Panc1 (cell line): ENCODE results near the gene ZNF804B. TPM values are rescaled to one million over a fixed set of nuclear protein-coding genes. Genes with fewer than 3 reads are reported as not detected.

Experiments
- ATAC-seq: fragments of 200-7000 bp; cut with Tn5 transposase; 2 replicates; pipeline ENCODE4 v1.9.1; 2020; ENCODE audit warnings: mild to moderate bottlenecking, moderate library complexity
- BruUV-seq: library from RNA; stranded (reverse); fragments of 400-500 nt; replicated peaks from 2 replicates; lab custom pipeline; 2021; lab: Mats Ljungman, UMichigan
- CTCF ChIA-PET: fragments of 300-600 bp; sonication (Branson Sonifier 250); formaldehyde crosslinking; loops from one replicate; lab custom pipeline; 2022; ENCODE audit warnings: antibody characterized with exemption; lab: Charles Lee
- POLR2A ChIA-PET: fragments of 300-600 bp; sonication (Branson Sonifier 250); formaldehyde crosslinking; loops from one replicate; lab custom pipeline; 2022; ENCODE audit warnings: antibody characterized with exemption; lab: Charles Lee
- DNase-seq: peaks from one replicate; pipeline ENCODE4 v3.0.0-alpha.2; 2010; ENCODE audit warnings: low read depth, low spot score
- H3K27ac ChIP-seq: 2 replicates; pipeline ENCODE4 v1.5.1; 2011; ENCODE audit warnings: mild to moderate bottlenecking, low read length, inconsistent platforms
- H3K27me3 ChIP-seq: fragments of 200-500 bp; sonication (Bioruptor generic); 2 replicates; pipeline ENCODE4 v1.6.0; 2014; ENCODE audit warnings: low read length, inconsistent platforms; ENCODE audit not compliant: control insufficient read depth, insufficient read depth
- H3K36me3 ChIP-seq: fragments of 200-500 bp; sonication (Bioruptor generic); 2 replicates; pipeline ENCODE4 v1.5.1; 2014; ENCODE audit warnings: inconsistent platforms, mild to moderate bottlenecking, low read length, moderate library complexity; ENCODE audit not compliant: control insufficient read depth, insufficient read depth
- H3K4me1 ChIP-seq: 2 replicates; pipeline ENCODE4 v1.5.1; 2011; ENCODE audit warnings: inconsistent platforms, mild to moderate bottlenecking, low read length, moderate library complexity; ENCODE audit not compliant: control insufficient read depth, insufficient read depth
- H3K4me3 ChIP-seq, 2 experiments: 2 replicates each; pipeline ENCODE4 v1.5.1; 2011 to 2012; ENCODE audit warnings: low read depth in 2 of 2, low read length in 2 of 2, mild to moderate bottlenecking in 2 of 2, inconsistent platforms in 1 of 2, moderate library complexity in 1 of 2
- H3K9me3 ChIP-seq: fragments of 200-500 bp; sonication (Bioruptor generic); 2 replicates; pipeline ENCODE4 v1.5.1; 2014; ENCODE audit warnings: low read depth, mild to moderate bottlenecking, inconsistent platforms, low read length, moderate library complexity; ENCODE audit not compliant: control insufficient read depth, insufficient read depth
- POLR2AphosphoS5 ChIP-seq: IDR thresholded peaks from 2 replicates; pipeline ENCODE4 v1.6.1; 2012; ENCODE audit warnings: mild to moderate bottlenecking, low read depth, low read length, moderate library complexity
- SIN3A ChIP-seq: IDR thresholded peaks from 2 replicates; pipeline ENCODE4 v1.6.1; 2012; ENCODE audit warnings: low read depth, mild to moderate bottlenecking, low read length, moderate library complexity, borderline replicate concordance; ENCODE audit not compliant: insufficient read depth
- TCF7L2 ChIP-seq: IDR thresholded peaks from 2 replicates; pipeline ENCODE4 v1.6.1; 2011; ENCODE audit warnings: mild to moderate bottlenecking, low read depth, low read length, inconsistent platforms
- in situ Hi-C: cut with HindIII; loops from 2 replicates; pipeline ENCODE4 v1.10.0; 2016; ENCODE audit warnings: low sequenced_read_pairs, low pct_unique_long_range_greater_than_20kb
- intact Hi-C: fragments of 100-400 bp; cut with micrococcal nuclease; formaldehyde crosslinking; loops from one replicate; pipeline ENCODE4 v1.10.0; 2022; ENCODE audit not compliant: unreplicated experiment
- total RNA-seq: library from RNA; stranded (reverse); gene quantifications from one replicate; pipeline ENCODE4 v1.2.1, GENCODE V29; 2021; ENCODE audit not compliant: unreplicated experiment
- TF ChIP-seq, protein P1 (sequence below): fragments of 450-650 bp; IDR thresholded peaks from 2 replicates; pipeline ENCODE4 v1.5.1; 2017; ENCODE audit warnings: mild to moderate bottlenecking
- TF ChIP-seq, protein P2 (sequence below), 2 experiments: IDR thresholded peaks; 2 replicates each; pipeline ENCODE4 v1.6.1; 2011 to 2012; ENCODE audit warnings: low read depth in 2 of 2, control low read depth in 1 of 2, low read length in 1 of 2, mild to moderate bottlenecking in 1 of 2, moderate library complexity in 1 of 2; ENCODE audit not compliant: insufficient read depth in 1 of 2

The ZNF804B gene
- total RNA-seq, 1 experiment from 2014 or later, result not detected

- intact Hi-C loops (no loop called here), in situ Hi-C loops (no loop called here)
- Histone ChIP-seq H3K9me3 (no peaks in the 10 kb centered on the region), H3K27me3 (no peaks in the 10 kb centered on the region), H3K27ac (no peak within 1 kb of the TSS), H3K36me3 (no peaks in the 10 kb centered on the region), H3K4me1 (no peaks in the 10 kb centered on the region), H3K4me3 (no peak within 1 kb of the TSS)
- DNase-seq (no peak), ATAC-seq (no peak)
- POLR2A ChIA-PET, result no interaction called here
- CTCF ChIA-PET, result no interaction called here
- no peak for TF ChIP-seq SIN3A
- no TSS peak for BruUV-seq
Measured at GRCh38 chr7:88795553-88795952, 36.1 kb downstream of the ZNF804B start, which contains the start of gene TEX47. Gene TEX47 (minus strand): TSS chr7:88795737. CDS start chr7:88794942, 795 bp downstream.

- no peaks in the 10 kb centered on the region for H3K36me3 ChIP-seq
- DNase-seq (no peak), ATAC-seq (no peak)
- TF ChIP-seq POLR2AphosphoS5 (no peak), TCF7L2 (no peak)
- H3K27me3 ChIP-seq, result no peaks in the 10 kb centered on the region
- CTCF ChIA-PET, result no interaction called here
- POLR2A ChIA-PET, result no interaction called here
- no peaks in the 10 kb centered on the region for H3K4me1 ChIP-seq
- intact Hi-C loops (no loop called here), in situ Hi-C loops (no loop called here)
- H3K27ac ChIP-seq, result no peak overlapping the region
- no TSS peak for BruUV-seq
- no peaks in the 10 kb centered on the region for H3K9me3 ChIP-seq
- H3K4me3 ChIP-seq, result no peak overlapping the region
Measured at GRCh38 chr7:88801046-88801445, 41.5 kb downstream of the ZNF804B start.

DNA sequence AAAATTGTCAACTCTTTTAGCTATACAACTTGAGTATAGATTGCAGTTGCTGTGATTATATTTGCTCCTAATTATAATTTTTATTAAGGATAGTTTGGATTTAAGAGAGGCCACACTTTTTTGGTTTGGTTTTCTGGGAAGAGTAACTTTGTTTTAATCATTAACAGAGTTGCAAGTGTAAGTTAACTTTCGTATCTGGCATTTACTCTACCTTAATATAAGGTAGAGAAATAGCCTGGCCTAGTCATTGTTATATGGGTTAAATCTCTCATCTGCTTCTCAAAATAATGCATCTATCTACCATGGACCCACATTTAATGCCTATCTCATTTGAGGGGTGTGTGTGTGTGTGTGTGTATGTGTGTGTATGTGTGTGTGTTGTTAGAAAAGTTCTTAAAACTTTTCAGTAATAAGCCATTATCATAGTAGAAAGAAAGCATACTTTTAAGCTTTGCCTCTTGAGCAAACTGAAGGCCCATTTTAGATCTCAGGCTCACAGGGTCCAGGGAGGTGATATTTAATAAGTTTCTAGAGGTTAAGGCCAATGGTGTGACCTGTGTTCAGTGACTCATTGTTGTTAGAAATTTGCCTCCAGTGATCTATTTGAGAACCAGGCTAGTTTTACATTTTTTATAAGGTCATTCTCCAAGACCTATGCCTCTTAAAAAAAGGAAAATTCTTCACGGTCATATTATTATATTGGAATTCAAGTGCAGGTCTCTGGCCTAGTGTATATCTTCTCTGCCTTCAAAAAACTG lies 47.0 kb downstream of the ZNF804B start:
- TF ChIP-seq, protein P1, sequence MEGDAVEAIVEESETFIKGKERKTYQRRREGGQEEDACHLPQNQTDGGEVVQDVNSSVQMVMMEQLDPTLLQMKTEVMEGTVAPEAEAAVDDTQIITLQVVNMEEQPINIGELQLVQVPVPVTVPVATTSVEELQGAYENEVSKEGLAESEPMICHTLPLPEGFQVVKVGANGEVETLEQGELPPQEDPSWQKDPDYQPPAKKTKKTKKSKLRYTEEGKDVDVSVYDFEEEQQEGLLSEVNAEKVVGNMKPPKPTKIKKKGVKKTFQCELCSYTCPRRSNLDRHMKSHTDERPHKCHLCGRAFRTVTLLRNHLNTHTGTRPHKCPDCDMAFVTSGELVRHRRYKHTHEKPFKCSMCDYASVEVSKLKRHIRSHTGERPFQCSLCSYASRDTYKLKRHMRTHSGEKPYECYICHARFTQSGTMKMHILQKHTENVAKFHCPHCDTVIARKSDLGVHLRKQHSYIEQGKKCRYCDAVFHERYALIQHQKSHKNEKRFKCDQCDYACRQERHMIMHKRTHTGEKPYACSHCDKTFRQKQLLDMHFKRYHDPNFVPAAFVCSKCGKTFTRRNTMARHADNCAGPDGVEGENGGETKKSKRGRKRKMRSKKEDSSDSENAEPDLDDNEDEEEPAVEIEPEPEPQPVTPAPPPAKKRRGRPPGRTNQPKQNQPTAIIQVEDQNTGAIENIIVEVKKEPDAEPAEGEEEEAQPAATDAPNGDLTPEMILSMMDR, result no peak
- TF ChIP-seq, protein P2, sequence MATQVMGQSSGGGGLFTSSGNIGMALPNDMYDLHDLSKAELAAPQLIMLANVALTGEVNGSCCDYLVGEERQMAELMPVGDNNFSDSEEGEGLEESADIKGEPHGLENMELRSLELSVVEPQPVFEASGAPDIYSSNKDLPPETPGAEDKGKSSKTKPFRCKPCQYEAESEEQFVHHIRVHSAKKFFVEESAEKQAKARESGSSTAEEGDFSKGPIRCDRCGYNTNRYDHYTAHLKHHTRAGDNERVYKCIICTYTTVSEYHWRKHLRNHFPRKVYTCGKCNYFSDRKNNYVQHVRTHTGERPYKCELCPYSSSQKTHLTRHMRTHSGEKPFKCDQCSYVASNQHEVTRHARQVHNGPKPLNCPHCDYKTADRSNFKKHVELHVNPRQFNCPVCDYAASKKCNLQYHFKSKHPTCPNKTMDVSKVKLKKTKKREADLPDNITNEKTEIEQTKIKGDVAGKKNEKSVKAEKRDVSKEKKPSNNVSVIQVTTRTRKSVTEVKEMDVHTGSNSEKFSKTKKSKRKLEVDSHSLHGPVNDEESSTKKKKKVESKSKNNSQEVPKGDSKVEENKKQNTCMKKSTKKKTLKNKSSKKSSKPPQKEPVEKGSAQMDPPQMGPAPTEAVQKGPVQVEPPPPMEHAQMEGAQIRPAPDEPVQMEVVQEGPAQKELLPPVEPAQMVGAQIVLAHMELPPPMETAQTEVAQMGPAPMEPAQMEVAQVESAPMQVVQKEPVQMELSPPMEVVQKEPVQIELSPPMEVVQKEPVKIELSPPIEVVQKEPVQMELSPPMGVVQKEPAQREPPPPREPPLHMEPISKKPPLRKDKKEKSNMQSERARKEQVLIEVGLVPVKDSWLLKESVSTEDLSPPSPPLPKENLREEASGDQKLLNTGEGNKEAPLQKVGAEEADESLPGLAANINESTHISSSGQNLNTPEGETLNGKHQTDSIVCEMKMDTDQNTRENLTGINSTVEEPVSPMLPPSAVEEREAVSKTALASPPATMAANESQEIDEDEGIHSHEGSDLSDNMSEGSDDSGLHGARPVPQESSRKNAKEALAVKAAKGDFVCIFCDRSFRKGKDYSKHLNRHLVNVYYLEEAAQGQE (IDR thresholded peaks at IDR 0.05; ENCODE audit: insufficient read depth in 1 of 2, low read depth in 2 of 2, low read length in 1 of 2), result no peak
- no peak for TF ChIP-seq TCF7L2
- TF ChIP-seq SIN3A, result no peak
- no peak for TF ChIP-seq POLR2AphosphoS5
- POLR2A ChIA-PET, result no interaction called here
- BruUV-seq, result no TSS peak

More for the DNA sequence above, 47.0 kb downstream of the ZNF804B start:
- CTCF ChIA-PET, result no interaction called here
- Histone ChIP-seq H3K27me3 (no peaks in the 10 kb centered on the region), H3K4me1 (no peaks in the 10 kb centered on the region), H3K36me3 (no peaks in the 10 kb centered on the region), H3K27ac (no peak overlapping the region), H3K9me3 (no peaks in the 10 kb centered on the region), H3K4me3 (no peak overlapping the region)
- DNase-seq, result no peak
- in situ Hi-C loops (no loop called here), intact Hi-C loops (no loop called here)
- no peak for ATAC-seq
